ENCODE results near the gene NAALADL1. TPM values are rescaled to one million over a fixed set of nuclear protein-coding genes. Genes with fewer than 3 reads are reported as not detected.

The NAALADL1 gene, protein sequence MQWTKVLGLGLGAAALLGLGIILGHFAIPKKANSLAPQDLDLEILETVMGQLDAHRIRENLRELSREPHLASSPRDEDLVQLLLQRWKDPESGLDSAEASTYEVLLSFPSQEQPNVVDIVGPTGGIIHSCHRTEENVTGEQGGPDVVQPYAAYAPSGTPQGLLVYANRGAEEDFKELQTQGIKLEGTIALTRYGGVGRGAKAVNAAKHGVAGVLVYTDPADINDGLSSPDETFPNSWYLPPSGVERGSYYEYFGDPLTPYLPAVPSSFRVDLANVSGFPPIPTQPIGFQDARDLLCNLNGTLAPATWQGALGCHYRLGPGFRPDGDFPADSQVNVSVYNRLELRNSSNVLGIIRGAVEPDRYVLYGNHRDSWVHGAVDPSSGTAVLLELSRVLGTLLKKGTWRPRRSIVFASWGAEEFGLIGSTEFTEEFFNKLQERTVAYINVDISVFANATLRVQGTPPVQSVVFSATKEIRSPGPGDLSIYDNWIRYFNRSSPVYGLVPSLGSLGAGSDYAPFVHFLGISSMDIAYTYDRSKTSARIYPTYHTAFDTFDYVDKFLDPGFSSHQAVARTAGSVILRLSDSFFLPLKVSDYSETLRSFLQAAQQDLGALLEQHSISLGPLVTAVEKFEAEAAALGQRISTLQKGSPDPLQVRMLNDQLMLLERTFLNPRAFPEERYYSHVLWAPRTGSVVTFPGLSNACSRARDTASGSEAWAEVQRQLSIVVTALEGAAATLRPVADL
- 0.23 TPM in 1 of 2 replicates, not detected in the other for total RNA-seq (2014; rRNA removed; shearing (Covaris generic))
- 0.13 TPM in 1 of 2 replicates, not detected in the other for polyA plus RNA-seq (2015; cell fraction: cytosol; rRNA removed)
- polyA plus RNA-seq (2015; cell fraction: nucleus; rRNA removed): 0.08 and 0.12 TPM in 2 replicates

DNA sequence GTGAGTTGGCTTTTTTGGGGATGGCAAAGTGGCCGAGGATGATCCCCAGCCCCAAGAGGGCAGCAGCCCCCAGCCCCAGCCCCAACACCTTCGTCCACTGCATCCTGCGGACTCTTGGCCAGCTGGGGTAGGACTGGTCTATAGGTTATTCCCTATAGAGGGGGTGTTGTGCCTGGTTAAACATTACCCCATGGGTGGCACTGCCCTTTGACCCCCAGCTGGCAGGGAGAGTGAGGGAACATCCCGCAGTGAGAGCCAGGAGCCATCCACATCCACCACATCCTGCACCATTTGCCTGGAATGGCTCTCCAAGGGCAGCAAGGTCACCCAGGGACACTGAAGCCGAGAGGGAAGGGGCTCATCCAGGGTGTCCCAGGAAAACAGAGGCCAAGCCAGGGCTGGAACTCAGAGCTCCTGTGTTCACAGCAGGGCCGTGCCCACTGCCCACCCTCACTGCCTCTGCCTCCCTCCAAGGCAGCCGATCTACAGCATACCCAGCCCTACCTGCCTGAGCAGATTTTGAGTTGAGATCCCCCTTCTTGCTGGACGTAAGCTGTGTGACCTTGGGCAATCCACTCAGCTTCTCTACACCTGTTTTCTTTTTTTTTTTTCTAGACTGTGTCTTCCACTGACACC is at the start of gene NAALADL1:
Gene NAALADL1 (minus strand): TSS at position 135 of the 636 bp plus-strand sequence. CDS start 32 bp downstream, at position 103.
- no peak for DNase-seq (ENCODE audit: low read depth)

DNA sequence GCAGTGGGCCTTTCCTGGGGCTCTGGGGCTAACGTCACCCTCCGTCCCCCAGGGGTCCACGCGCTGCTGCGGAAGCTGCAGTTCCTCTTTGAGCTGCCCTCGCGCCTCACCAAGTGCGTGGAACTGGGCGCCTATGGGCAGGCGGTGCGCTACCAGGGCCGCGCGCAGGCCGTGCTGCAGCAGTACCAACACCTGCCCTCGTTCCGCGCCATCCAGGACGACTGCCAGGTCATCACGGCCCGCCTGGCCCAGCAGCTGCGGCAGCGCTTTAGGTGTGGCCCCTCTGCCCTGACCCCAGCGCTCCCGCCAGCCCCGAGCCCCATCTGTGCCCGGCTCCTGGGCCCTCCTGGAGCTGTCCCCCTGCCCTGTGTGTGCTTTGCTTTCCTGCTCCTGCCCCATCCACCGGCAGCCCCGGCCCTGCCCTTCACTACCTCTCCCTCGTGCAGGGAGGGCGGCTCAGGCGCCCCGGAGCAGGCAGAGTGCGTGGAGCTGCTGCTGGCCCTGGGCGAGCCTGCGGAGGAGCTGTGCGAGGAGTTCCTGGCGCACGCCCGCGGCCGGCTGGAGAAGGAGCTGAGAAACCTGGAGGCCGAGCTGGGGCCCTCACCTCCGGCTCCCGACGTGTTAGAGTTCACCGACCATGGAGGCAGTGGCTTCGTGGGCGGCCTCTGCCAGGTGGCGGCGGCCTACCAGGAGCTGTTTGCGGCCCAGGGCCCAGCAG is 49.6 kb upstream of the NAALADL1 start:
- DNase-seq (ENCODE audit: low read depth): no peak

- no peak for DNase-seq (ENCODE audit: low read depth)
Observed at GRCh38 chr11:65107078-65107477, 48.7 kb upstream of the NAALADL1 start.

DNA sequence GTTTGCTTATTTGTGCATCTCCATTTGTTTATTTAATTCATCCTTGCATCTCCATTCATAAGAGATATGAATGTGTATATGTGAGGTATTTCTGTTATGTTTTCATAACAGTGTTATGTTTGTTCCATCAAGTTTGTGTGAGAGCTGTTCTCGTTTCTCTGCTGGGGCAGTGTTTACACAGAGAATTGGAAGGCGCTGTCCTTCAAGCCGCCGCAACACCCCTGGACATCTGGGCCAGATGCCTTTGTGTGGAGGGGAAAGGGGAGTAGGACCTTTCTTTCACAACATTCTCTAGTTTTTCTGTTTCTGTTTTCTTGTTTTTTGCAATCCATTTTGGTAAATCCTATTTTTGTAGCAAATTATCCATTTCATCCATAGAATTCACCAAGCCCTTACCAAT is 46.3 kb upstream of the NAALADL1 start:
- DNase-seq (ENCODE audit: low read depth): no peak

DNA sequence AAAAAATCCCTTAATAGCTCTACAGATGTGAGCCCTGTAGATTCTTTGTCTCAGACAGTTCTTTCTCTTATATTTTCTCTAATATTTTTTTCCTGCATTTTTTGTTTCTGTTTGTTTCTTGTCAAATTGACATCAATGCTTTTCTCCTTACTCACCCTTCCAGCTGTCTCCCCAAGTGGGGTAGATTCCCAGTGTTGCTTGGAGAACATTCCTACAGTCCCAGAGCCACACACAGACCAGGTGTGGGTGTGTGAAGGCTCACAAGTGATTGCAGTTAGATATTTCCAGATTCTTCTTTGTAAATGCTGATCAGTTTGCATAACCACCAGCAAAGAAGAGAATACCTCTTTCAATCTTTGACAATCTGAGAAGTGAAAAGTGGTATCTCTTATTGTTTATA is 45.1 kb upstream of the NAALADL1 start:
- DNase-seq (ENCODE audit: low read depth): no peak

- no peak for DNase-seq (ENCODE audit: low read depth)
Observed at GRCh38 chr11:65102142-65103095, 44.1 kb upstream of the NAALADL1 start.

DNA sequence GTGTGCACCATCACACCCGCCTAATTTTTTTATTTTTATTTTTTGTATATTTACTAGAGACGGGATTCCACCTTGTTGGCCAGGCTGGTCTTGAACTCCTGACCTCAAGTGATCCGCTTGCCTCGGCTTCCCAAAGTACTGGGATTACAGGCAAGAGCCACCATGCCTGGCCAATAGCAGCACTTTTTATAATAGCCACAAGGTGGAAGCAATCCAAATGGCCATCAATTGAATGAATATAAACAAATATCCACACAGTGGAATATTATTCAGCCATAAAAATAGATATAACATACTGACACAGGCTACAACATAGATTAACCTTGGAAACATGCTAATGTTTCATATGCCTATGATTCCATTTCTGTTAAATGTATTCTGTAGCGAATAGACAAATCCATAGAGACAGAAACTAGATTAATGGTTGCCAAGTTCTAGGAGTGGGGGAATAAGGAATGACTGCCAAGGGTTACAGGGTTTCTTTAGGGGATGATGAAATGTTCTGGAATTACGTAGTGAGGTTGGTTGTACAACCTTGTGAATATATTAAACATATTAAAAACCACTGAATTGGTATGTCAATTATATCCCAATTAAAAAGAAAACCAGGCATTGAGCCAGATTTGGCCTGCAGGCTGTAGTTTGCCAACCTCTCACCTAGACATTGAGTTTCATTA is 42.5 kb upstream of the NAALADL1 start:
- no peak for DNase-seq (ENCODE audit: low read depth)

DNA sequence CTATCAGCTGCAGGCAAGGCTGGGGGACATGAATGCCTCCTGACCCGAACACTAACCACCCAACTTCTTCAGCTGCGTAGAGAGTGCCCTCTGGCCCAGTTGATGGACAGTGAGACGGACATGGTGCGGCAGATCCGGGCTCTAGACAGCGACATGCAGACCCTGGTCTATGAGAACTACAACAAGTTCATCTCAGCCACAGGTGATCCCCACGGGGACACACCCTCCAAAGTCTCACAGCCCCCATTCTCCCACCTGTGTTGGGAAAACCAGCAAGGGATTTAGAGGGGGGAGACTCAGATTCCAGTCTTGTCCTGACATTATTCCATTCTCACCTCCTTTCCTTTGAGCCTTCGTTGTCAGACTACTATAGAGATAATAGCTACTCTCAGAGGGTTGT is 38.6 kb upstream of the NAALADL1 start:
- no peak for DNase-seq (ENCODE audit: low read depth)

GRCh38 chr11:65095974-65096806 is 37.8 kb upstream of the NAALADL1 start, which contains the start of gene VPS51:
TSS of gene VPS51 (plus strand) at chr11:65096214. CDS start at chr11:65096251, 37 bp downstream.
- DNase-seq (ENCODE audit: low read depth): peak; percentile 83

- no peak for DNase-seq (ENCODE audit: low read depth)
Observed at GRCh38 chr11:65095427-65095826, 37.1 kb upstream of the NAALADL1 start.

DNA sequence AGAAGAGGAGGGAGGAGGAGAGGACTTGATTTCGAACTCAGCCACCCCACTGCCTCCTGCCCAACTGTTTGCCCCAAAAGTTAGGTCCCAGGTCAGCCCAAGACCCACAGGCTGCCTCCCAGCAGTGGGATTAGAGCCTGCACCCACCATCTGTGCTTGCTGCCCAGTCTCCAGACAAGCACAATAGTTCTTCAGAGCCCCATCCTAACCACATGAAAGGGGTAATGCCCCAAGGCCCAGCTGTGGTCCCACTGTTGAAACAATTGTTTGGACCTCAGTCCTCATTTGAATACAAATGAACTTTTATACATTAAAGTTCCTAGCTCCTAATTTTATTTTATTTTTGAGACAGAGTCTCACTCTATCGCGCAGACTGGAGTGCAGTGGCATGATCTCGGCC is 32.3 kb upstream of the NAALADL1 start:
- no peak for DNase-seq (ENCODE audit: low read depth)

- DNase-seq (ENCODE audit: low read depth): no peak
Observed at GRCh38 chr11:65089621-65090020, 31.3 kb upstream of the NAALADL1 start.

DNA sequence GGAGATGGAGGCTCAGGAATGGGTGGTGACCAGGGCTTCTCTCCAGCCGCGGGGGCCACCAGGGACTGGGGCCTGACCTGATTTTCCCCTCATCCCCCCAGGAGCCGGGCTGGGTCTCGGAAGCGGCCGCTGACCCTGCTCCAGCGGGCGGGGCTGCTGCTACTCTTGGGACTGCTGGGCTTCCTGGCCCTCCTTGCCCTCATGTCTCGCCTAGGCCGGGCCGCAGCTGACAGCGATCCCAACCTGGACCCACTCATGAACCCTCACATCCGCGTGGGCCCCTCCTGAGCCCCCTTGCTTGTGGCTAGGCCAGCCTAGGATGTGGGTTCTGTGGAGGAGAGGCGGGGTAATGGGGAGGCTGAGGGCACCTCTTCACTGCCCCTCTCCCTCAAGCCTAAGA is 29.5 kb upstream of the NAALADL1 start:
- no peak for DNase-seq (ENCODE audit: low read depth)

DNA sequence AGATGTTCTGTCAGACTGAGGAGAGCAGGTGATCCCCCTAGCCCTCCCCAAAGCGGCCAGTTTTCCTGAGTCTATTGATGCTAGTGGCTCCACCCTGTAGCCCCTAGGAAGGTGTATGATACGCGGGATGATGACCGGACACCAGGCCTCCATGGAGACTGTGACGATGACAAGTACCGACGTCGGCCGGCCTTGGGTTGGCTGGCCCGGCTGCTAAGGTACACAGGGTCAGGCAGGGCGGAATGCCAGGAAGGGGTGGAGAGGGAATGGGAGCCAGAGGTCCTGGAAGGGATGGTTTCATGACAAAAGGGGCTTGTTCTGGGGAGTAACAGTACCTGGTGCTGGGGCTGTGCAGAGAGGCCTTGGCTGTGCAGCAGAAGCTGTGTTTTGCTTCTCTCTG is 28.9 kb upstream of the NAALADL1 start:
- DNase-seq (ENCODE audit: low read depth): no peak

DNA sequence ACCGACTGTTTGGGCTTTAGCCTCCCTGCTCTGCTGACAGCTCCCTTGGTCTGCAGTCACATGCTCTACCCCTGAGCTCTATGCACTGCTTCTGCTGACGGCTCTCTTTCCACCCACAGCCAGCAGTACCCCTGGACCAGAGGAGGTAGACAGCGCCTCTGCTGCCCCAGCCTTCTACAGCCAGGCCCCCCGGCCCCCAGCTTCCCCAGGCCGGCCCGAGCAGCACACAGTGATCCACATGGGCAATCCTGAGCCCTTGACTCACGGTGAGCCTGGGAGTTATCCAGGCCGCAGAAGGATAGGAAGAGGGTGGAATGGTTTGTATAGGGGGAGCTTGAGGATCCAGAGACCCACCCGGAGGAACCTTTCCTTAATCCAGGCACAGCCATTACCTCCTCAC is 28.5 kb upstream of the NAALADL1 start:
- DNase-seq (ENCODE audit: low read depth): no peak

- no peak for DNase-seq (ENCODE audit: low read depth)
Observed at GRCh38 chr11:65085446-65085845, 27.1 kb upstream of the NAALADL1 start.

- no peak for DNase-seq (ENCODE audit: low read depth)
Observed at GRCh38 chr11:65084598-65085375, 26.4 kb upstream of the NAALADL1 start.

Measured in HT1080 (cell line).